Osteoblast (primary cell): ENCODE results near the gene AIFM2. TPM values are rescaled to one million over a fixed set of nuclear protein-coding genes. Genes with fewer than 3 reads are reported as not detected.

Source experiments
- DNase-seq: peaks from one replicate; pipeline ENCODE4 v3.0.0; 2011; ENCODE audit warnings: low spot score, mixed read lengths; ENCODE audit not compliant: insufficient read length; ENCODE audit errors: missing footprints
- H2AFZ ChIP-seq: 2 replicates; pipeline ENCODE4 v1.6.0; 2011; ENCODE audit warnings: mild to moderate bottlenecking, low read length
- H3K27ac ChIP-seq: 2 replicates; pipeline ENCODE4 v1.5.1; 2011; ENCODE audit warnings: mild to moderate bottlenecking, low read depth, low read length, moderate library complexity
- H3K27me3 ChIP-seq: 2 replicates; pipeline ENCODE4 v1.6.0; 2012; ENCODE audit warnings: mild to moderate bottlenecking, control low read depth, inconsistent platforms, low read length, moderate library complexity; ENCODE audit not compliant: insufficient read depth
- H3K36me3 ChIP-seq: 2 replicates; pipeline ENCODE4 v1.5.1; 2011; ENCODE audit warnings: mild to moderate bottlenecking, low read length, control low read depth, moderate library complexity; ENCODE audit not compliant: insufficient read depth
- H3K4me1 ChIP-seq: 2 replicates; pipeline ENCODE4 v1.5.1; 2011; ENCODE audit warnings: mild to moderate bottlenecking, low read length, control low read depth, moderate library complexity; ENCODE audit not compliant: insufficient read depth
- H3K4me2 ChIP-seq: 2 replicates; pipeline ENCODE4 v1.6.0; 2011; ENCODE audit warnings: mild to moderate bottlenecking, low read length; ENCODE audit not compliant: insufficient read depth
- H3K4me3 ChIP-seq: fragments of 200-600 bp; sonication (generic); 3 replicates; pipeline ENCODE4 v1.5.1; 2012; ENCODE audit warnings: mild to moderate bottlenecking, low read length, inconsistent platforms; ENCODE audit not compliant: insufficient read depth
- H3K79me2 ChIP-seq: 2 replicates; pipeline ENCODE4 v1.6.0; 2012; ENCODE audit warnings: mild to moderate bottlenecking, low read length, control low read depth, inconsistent platforms; ENCODE audit not compliant: insufficient read depth
- H3K9me3 ChIP-seq: 2 replicates; pipeline ENCODE4 v1.5.1; 2011; ENCODE audit warnings: low read depth, low read length, control low read depth
- H4K20me1 ChIP-seq: 2 replicates; pipeline ENCODE4 v1.6.0; 2012; ENCODE audit warnings: mild to moderate bottlenecking, low read length, control low read depth; ENCODE audit not compliant: insufficient read depth
- total RNA-seq: library from RNA; depleted of rRNA; stranded (reverse); fragments of >200 nt; gene quantifications from 2 replicates; pipeline ENCODE4 v1.2.3, GENCODE V29; 2012
- TF ChIP-seq, protein P1 (sequence below): IDR thresholded peaks from 2 replicates; pipeline ENCODE4 v1.5.1; 2011; ENCODE audit warnings: mild to moderate bottlenecking, low read depth, low read length, moderate library complexity; ENCODE audit errors: extremely low read depth

The AIFM2 gene
- total RNA-seq, 1 donor = 14.8 TPM

DNA sequence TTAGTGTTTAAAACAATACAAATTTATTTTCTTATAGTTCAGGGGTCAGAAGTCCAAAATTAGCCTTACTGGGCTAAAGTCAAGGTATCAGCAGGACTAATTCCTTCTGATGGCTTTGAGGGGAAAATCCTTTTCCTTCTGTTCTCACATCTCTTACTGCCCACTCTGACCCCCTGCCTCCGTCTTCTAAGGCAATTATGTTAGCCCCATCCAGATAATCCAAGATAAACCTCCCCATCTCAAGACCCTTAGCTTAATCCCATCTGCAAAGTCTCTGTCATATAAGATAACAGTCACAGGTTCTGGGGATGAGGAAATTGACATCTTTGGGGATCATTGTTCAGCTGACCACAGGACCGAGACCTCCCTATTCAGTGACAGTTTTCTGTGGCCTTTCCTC is 57.7 kb downstream of the AIFM2 start:
- no peaks in the 10 kb centered on the region for H3K27me3 ChIP-seq
- no peaks in the 10 kb centered on the region for H3K36me3 ChIP-seq
- peaks cover 4% of the 10 kb centered on the region for H3K4me1 ChIP-seq
- TF ChIP-seq, protein P1, sequence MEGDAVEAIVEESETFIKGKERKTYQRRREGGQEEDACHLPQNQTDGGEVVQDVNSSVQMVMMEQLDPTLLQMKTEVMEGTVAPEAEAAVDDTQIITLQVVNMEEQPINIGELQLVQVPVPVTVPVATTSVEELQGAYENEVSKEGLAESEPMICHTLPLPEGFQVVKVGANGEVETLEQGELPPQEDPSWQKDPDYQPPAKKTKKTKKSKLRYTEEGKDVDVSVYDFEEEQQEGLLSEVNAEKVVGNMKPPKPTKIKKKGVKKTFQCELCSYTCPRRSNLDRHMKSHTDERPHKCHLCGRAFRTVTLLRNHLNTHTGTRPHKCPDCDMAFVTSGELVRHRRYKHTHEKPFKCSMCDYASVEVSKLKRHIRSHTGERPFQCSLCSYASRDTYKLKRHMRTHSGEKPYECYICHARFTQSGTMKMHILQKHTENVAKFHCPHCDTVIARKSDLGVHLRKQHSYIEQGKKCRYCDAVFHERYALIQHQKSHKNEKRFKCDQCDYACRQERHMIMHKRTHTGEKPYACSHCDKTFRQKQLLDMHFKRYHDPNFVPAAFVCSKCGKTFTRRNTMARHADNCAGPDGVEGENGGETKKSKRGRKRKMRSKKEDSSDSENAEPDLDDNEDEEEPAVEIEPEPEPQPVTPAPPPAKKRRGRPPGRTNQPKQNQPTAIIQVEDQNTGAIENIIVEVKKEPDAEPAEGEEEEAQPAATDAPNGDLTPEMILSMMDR = no peak
- peaks cover 23% of the 10 kb centered on the region for H4K20me1 ChIP-seq
- H3K4me2 ChIP-seq = no peak overlapping the region
- no peak overlapping the region for H2AFZ ChIP-seq
- no peak overlapping the region for H3K4me3 ChIP-seq
- DNase-seq = no peak
- no peaks in the 10 kb centered on the region for H3K79me2 ChIP-seq
- H3K27ac ChIP-seq = no peak overlapping the region
- no peaks in the 10 kb centered on the region for H3K9me3 ChIP-seq

DNA sequence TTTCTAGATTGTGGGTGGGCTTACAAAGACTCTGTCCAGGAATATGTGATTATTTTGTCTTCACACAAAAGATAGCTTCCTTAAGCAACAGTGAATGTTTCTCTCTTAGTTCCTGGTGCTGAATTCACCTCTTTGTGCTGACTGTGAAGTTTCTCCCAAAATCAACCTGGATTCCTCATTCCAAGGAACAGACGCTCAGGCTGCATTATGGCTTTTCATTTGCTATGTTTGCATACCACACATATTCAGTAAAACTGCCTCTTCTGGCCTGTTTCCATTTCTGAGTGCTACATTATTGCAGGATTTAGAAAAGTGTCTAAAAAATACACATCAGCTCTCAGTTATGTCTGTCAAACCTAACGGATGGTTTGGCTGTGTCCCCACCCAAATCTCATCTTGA is 58.5 kb downstream of the AIFM2 start:
- DNase-seq = no peak

GRCh38 chr10:70070834-70071233 is 61.8 kb downstream of the AIFM2 start:
- Histone ChIP-seq H3K79me2 (no peaks in the 10 kb centered on the region), H3K27me3 (no peaks in the 10 kb centered on the region), H3K4me2 (no peak overlapping the region), H2AFZ (no peak overlapping the region), H4K20me1 (peaks cover 10% of the 10 kb centered on the region), H3K27ac (no peak overlapping the region), H3K4me1 (no peaks in the 10 kb centered on the region), H3K9me3 (no peaks in the 10 kb centered on the region), H3K4me3 (no peak overlapping the region), H3K36me3 (no peaks in the 10 kb centered on the region)
- TF ChIP-seq, protein P1 = no peak
- no peak for DNase-seq

More for the DNA sequence above, 58.5 kb downstream of the AIFM2 start:
- H3K79me2 ChIP-seq = no peaks in the 10 kb centered on the region
- H3K27me3 ChIP-seq = no peaks in the 10 kb centered on the region
- H3K9me3 ChIP-seq = no peaks in the 10 kb centered on the region
- TF ChIP-seq, protein P1 = no peak
- no peak overlapping the region for H3K4me3 ChIP-seq
- peaks cover 4% of the 10 kb centered on the region for H3K4me1 ChIP-seq
- no peak overlapping the region for H3K27ac ChIP-seq
- no peaks in the 10 kb centered on the region for H3K36me3 ChIP-seq
- H2AFZ ChIP-seq = no peak overlapping the region
- peaks cover 24% of the 10 kb centered on the region for H4K20me1 ChIP-seq
- no peak overlapping the region for H3K4me2 ChIP-seq

DNA sequence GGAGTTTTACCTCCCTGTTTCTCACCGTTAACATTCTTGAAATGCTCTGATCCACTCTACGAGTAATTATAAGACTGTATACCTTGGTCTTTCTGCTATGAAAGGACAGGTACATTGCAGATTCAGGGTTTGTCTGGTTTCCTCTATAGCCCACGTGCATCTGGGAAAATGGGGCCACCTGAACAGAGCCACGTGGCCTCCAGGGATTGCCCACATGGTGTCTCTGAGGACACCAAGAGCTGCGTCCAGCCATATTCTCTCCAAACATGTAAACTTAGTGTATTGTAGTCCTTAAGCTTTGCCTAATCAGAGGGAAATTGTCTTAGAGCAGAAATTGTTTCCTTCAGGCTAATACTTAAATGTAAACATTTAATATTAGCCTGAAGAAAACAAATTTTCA is 63.3 kb downstream of the AIFM2 start:
- Histone ChIP-seq H3K79me2 (no peaks in the 10 kb centered on the region), H4K20me1 (peaks cover 10% of the 10 kb centered on the region), H3K27ac (no peak overlapping the region), H3K4me3 (no peak overlapping the region), H3K4me1 (no peaks in the 10 kb centered on the region), H3K4me2 (no peak overlapping the region), H3K36me3 (no peaks in the 10 kb centered on the region), H3K27me3 (no peaks in the 10 kb centered on the region), H2AFZ (no peak overlapping the region), H3K9me3 (no peaks in the 10 kb centered on the region)
- TF ChIP-seq, protein P1 = no peak
- no peak for DNase-seq
